Panc1 (cell line): ENCODE measurements around the gene TSC2. TPM values are rescaled to one million over a fixed set of nuclear protein-coding genes. Genes with fewer than 3 reads are reported as not detected.

ENCODE experiments used
- ATAC-seq: fragments of 200-7000 bp; cut with Tn5 transposase; 2 replicates; pipeline ENCODE4 v1.9.1; 2020; ENCODE audit warnings: mild to moderate bottlenecking, moderate library complexity
- BruUV-seq: library from RNA; stranded (reverse); fragments of 400-500 nt; replicated peaks from 2 replicates; lab custom pipeline; 2021; lab: Mats Ljungman, UMichigan
- CTCF ChIA-PET: fragments of 300-600 bp; sonication (Branson Sonifier 250); formaldehyde crosslinking; loops from one replicate; lab custom pipeline; 2022; ENCODE audit warnings: antibody characterized with exemption; lab: Charles Lee
- POLR2A ChIA-PET: fragments of 300-600 bp; sonication (Branson Sonifier 250); formaldehyde crosslinking; loops from one replicate; lab custom pipeline; 2022; ENCODE audit warnings: antibody characterized with exemption; lab: Charles Lee
- DNase-seq: peaks from one replicate; pipeline ENCODE4 v3.0.0-alpha.2; 2010; ENCODE audit warnings: low read depth, low spot score
- H3K27ac ChIP-seq: 2 replicates; pipeline ENCODE4 v1.5.1; 2011; ENCODE audit warnings: mild to moderate bottlenecking, low read length, inconsistent platforms
- H3K27me3 ChIP-seq: fragments of 200-500 bp; sonication (Bioruptor generic); 2 replicates; pipeline ENCODE4 v1.6.0; 2014; ENCODE audit warnings: low read length, inconsistent platforms; ENCODE audit not compliant: control insufficient read depth, insufficient read depth
- H3K36me3 ChIP-seq: fragments of 200-500 bp; sonication (Bioruptor generic); 2 replicates; pipeline ENCODE4 v1.5.1; 2014; ENCODE audit warnings: inconsistent platforms, mild to moderate bottlenecking, low read length, moderate library complexity; ENCODE audit not compliant: control insufficient read depth, insufficient read depth
- H3K4me1 ChIP-seq: 2 replicates; pipeline ENCODE4 v1.5.1; 2011; ENCODE audit warnings: inconsistent platforms, mild to moderate bottlenecking, low read length, moderate library complexity; ENCODE audit not compliant: control insufficient read depth, insufficient read depth
- H3K4me3 ChIP-seq, 2 experiments: 2 replicates each; pipeline ENCODE4 v1.5.1; 2011 to 2012; ENCODE audit warnings: low read depth in 2 of 2, low read length in 2 of 2, mild to moderate bottlenecking in 2 of 2, inconsistent platforms in 1 of 2, moderate library complexity in 1 of 2
- H3K9me3 ChIP-seq: fragments of 200-500 bp; sonication (Bioruptor generic); 2 replicates; pipeline ENCODE4 v1.5.1; 2014; ENCODE audit warnings: low read depth, mild to moderate bottlenecking, inconsistent platforms, low read length, moderate library complexity; ENCODE audit not compliant: control insufficient read depth, insufficient read depth
- CTCF ChIP-seq: fragments of 450-650 bp; IDR thresholded peaks from 2 replicates; pipeline ENCODE4 v1.5.1; 2017; ENCODE audit warnings: mild to moderate bottlenecking
- POLR2AphosphoS5 ChIP-seq: IDR thresholded peaks from 2 replicates; pipeline ENCODE4 v1.6.1; 2012; ENCODE audit warnings: mild to moderate bottlenecking, low read depth, low read length, moderate library complexity
- REST ChIP-seq, 2 experiments: IDR thresholded peaks; 2 replicates each; pipeline ENCODE4 v1.6.1; 2011 to 2012; ENCODE audit warnings: low read depth in 2 of 2, control low read depth in 1 of 2, low read length in 1 of 2, mild to moderate bottlenecking in 1 of 2, moderate library complexity in 1 of 2; ENCODE audit not compliant: insufficient read depth in 1 of 2
- SIN3A ChIP-seq: IDR thresholded peaks from 2 replicates; pipeline ENCODE4 v1.6.1; 2012; ENCODE audit warnings: low read depth, mild to moderate bottlenecking, low read length, moderate library complexity, borderline replicate concordance; ENCODE audit not compliant: insufficient read depth
- TCF7L2 ChIP-seq: IDR thresholded peaks from 2 replicates; pipeline ENCODE4 v1.6.1; 2011; ENCODE audit warnings: mild to moderate bottlenecking, low read depth, low read length, inconsistent platforms
- in situ Hi-C: cut with HindIII; loops from 2 replicates; pipeline ENCODE4 v1.10.0; 2016; ENCODE audit warnings: low sequenced_read_pairs, low pct_unique_long_range_greater_than_20kb
- intact Hi-C: fragments of 100-400 bp; cut with micrococcal nuclease; formaldehyde crosslinking; loops from one replicate; pipeline ENCODE4 v1.10.0; 2022; ENCODE audit not compliant: unreplicated experiment
- total RNA-seq: library from RNA; stranded (reverse); gene quantifications from one replicate; pipeline ENCODE4 v1.2.1, GENCODE V29; 2021; ENCODE audit not compliant: unreplicated experiment

The TSC2 gene
- total RNA-seq, 1 experiment from 2014 or later: 115 TPM

GRCh38 chr16:2044541-2044940 lies 3.2 kb upstream of the TSC2 start:
- Histone ChIP-seq H3K36me3 (no peaks in the 10 kb centered on the region; the same call in 1 of the 2 replicates), H3K27ac (no peak overlapping the region), H3K9me3 (no peaks in the 10 kb centered on the region), H3K27me3 (no peaks in the 10 kb centered on the region), H3K4me1 (peaks cover 39% of the 10 kb centered on the region), H3K4me3 (no peak overlapping the region)
- intact Hi-C loops (no loop called here), in situ Hi-C loops (no loop called here)
- no TSS peak for BruUV-seq
- ChIA-PET CTCF (no interaction called here), POLR2A (interaction anchor here (0.6 to 0.7 kb wide), 2 partner anchors 22 to 33 kb away, joined by 3 to 5 read pairs; no protein-coding TSS in a partner anchor)
- DNase-seq (no peak), ATAC-seq (no peak)
- TF ChIP-seq TCF7L2: no peak
- TF ChIP-seq SIN3A: no peak
- no peak for TF ChIP-seq REST (IDR thresholded peaks at IDR 0.05; ENCODE audit: insufficient read depth in 1 of 2, low read depth in 2 of 2, low read length in 1 of 2)
- TF ChIP-seq POLR2AphosphoS5: no peak
- TF ChIP-seq CTCF: no peak

- Histone ChIP-seq H3K4me3 (peak overlapping the region in 1 of 2 experiments; percentile 96; a peak in 3 of 4 replicates), H3K27ac (peak overlapping the region; percentile 72), H3K4me1 (peaks cover 24% of the 10 kb centered on the region), H3K27me3 (no peaks in the 10 kb centered on the region), H3K9me3 (no peaks in the 10 kb centered on the region), H3K36me3 (no peaks in the 10 kb centered on the region; the same call in 1 of the 2 replicates)
- CTCF ChIA-PET: no interaction called here
- no TSS peak for BruUV-seq
- in situ Hi-C loops: no loop called here
- DNase-seq: no peak
- no peak for ATAC-seq
- intact Hi-C loops: no loop called here
- TF ChIP-seq SIN3A (no peak), TCF7L2 (no peak), CTCF (no peak), POLR2AphosphoS5 (no peak)
- POLR2A ChIA-PET: no interaction called here
Measured at GRCh38 chr16:2045965-2046892, 1.6 kb upstream of the TSC2 start.
